Measurements from ENCODE around the gene CNTNAP2.

- TF ChIP-seq CTCF (IDR thresholded peaks at IDR 0.05) = no peak
- TF ChIP-seq POLR2A (IDR thresholded peaks at IDR 0.05) = no peak
Measured at GRCh38 chr7:147251751-147252325, 1135.2 kb downstream of the CNTNAP2 start.
